NCI-H524 treated with DMSO at 0.1 percent for 48 hours (cell line): ENCODE data around the gene KIAA1217.
"Not testable (repeated sequence)": the region's sequence is repeated elsewhere in the genome, so short reads cannot be mapped to it uniquely, and the experiment has no call there.

ENCODE experiments used
- DNase-seq: peaks from one replicate; lab custom pipeline; 2025; lab: John Stamatoyannopoulos, UW

Gene KIAA1217

GRCh38 chr10:24465891-24466818 is 257.2 kb downstream of the KIAA1217 start:
- DNase-seq, result no peak

- DNase-seq, result no peak
Observed at GRCh38 chr10:24467136-24467535, 258.2 kb downstream of the KIAA1217 start.

- no peak for DNase-seq
Observed at GRCh38 chr10:24467605-24468004, 258.7 kb downstream of the KIAA1217 start.

GRCh38 chr10:24468281-24468751 is 259.4 kb downstream of the KIAA1217 start:
- no peak for DNase-seq

- DNase-seq, result no peak
Observed at GRCh38 chr10:24469993-24470392, 261.1 kb downstream of the KIAA1217 start.

GRCh38 chr10:24475598-24475997 is 266.7 kb downstream of the KIAA1217 start:
- DNase-seq, result no peak

GRCh38 chr10:24476913-24477701 is 268.2 kb downstream of the KIAA1217 start:
- DNase-seq, result no peak

- no peak for DNase-seq
Observed at GRCh38 chr10:24477915-24478314, 269.0 kb downstream of the KIAA1217 start.

- no peak for DNase-seq
Observed at GRCh38 chr10:24479806-24480205, 270.9 kb downstream of the KIAA1217 start.

GRCh38 chr10:24480447-24480846 is 271.5 kb downstream of the KIAA1217 start:
- no peak for DNase-seq

- no peak for DNase-seq
Observed at GRCh38 chr10:24481241-24481640, 272.3 kb downstream of the KIAA1217 start.

- not testable (repeated sequence) for DNase-seq
Observed at GRCh38 chr10:24482713-24483112, 273.8 kb downstream of the KIAA1217 start.

GRCh38 chr10:24483701-24484100 is 274.8 kb downstream of the KIAA1217 start:
- DNase-seq, result no peak

GRCh38 chr10:24484771-24485170 is 275.8 kb downstream of the KIAA1217 start:
- DNase-seq, result no peak

GRCh38 chr10:24485304-24485703 is 276.4 kb downstream of the KIAA1217 start:
- DNase-seq, result no peak

- DNase-seq, result no peak
Observed at GRCh38 chr10:24488631-24489030, 279.7 kb downstream of the KIAA1217 start.

GRCh38 chr10:24493165-24493564 is 284.2 kb downstream of the KIAA1217 start:
- no peak for DNase-seq

GRCh38 chr10:24494236-24494635 is 285.3 kb downstream of the KIAA1217 start:
- DNase-seq, result no peak

GRCh38 chr10:24494777-24495176 is 285.8 kb downstream of the KIAA1217 start:
- no peak for DNase-seq

GRCh38 chr10:24495666-24496460 is 286.9 kb downstream of the KIAA1217 start:
- DNase-seq, result no peak

GRCh38 chr10:24496906-24497305 is 288.0 kb downstream of the KIAA1217 start:
- DNase-seq, result no peak
